Measurements from ENCODE around the gene OR1F1.
A peak's percentile ranks its signal among the peaks of the same experiment; 100 is the strongest.

The OR1F1 gene

DNA sequence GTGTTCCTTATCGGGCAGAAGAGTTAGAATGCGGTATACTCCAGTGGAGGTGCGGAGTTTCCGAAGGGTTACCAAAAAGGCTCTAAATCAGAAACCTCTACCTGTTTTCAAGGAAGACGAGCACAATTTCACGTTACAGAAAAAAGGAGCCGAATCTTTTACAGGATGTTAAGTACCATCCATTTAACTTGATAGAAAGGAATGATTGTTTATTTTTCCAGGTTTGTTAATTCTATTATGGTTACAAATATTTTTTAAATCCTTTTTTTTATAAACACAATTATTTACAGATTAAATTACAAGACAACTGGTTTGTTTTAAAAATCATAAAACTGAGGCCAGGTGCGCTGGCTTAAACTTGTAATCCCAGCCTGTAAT lies 35.0 kb upstream of the OR1F1 start:
- H3K36me3 ChIP-seq (ENCODE audit: control insufficient read depth, insufficient read depth, low read length) = no peaks in the 10 kb centered on the region
- H3K4me3 ChIP-seq (ENCODE audit: low read depth, low read length) = peak overlapping the region; percentile 41
- H3K27me3 ChIP-seq (ENCODE audit: control insufficient read depth, insufficient read depth, low read length) = no peaks in the 10 kb centered on the region
- no peak for TF ChIP-seq CTCF (IDR thresholded peaks at IDR 0.05)
- H3K4me1 ChIP-seq = no peaks in the 10 kb centered on the region
- no peaks in the 10 kb centered on the region for H3K79me2 ChIP-seq
- no peak overlapping the region for H3K27ac ChIP-seq
- H2AFZ ChIP-seq = peak overlapping the region; percentile 50
- H3K4me2 ChIP-seq (ENCODE audit: low read length) = peak overlapping the region; percentile 76
- H3K9me3 ChIP-seq (ENCODE audit: control insufficient read depth, low read length) = no peaks in the 10 kb centered on the region
- H3K9ac ChIP-seq = no peak overlapping the region

DNA sequence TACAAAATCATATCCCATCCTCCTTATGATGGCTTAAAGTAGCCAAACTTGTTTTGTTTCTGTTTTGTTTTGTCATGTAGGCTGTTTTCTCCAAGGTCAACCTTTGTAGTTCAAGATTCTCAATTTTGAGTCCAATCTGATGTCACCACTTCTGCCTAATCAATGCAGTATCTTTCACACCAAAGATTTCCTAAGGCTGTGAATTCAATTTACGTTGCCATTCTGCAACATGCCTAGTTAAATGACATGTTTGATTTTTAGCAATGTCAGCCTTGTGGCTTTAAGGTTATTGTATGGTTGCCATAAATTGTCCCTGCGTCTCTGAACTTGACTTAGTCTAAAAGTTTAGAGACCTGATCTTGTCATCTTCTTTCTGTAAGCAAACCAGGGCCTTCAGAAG lies 32.8 kb upstream of the OR1F1 start:
- TF ChIP-seq CTCF (IDR thresholded peaks at IDR 0.05) = no peak
- Histone ChIP-seq H3K9me3 (ENCODE audit: control insufficient read depth, low read length) (no peaks in the 10 kb centered on the region), H3K9ac (no peak overlapping the region), H3K36me3 (ENCODE audit: control insufficient read depth, insufficient read depth, low read length) (no peaks in the 10 kb centered on the region), H3K4me3 (ENCODE audit: low read depth, low read length) (no peak overlapping the region), H3K4me1 (no peaks in the 10 kb centered on the region), H3K27ac (no peak overlapping the region), H3K27me3 (ENCODE audit: control insufficient read depth, insufficient read depth, low read length) (no peaks in the 10 kb centered on the region), H3K4me2 (ENCODE audit: low read length) (no peak overlapping the region), H2AFZ (no peak overlapping the region), H3K79me2 (no peaks in the 10 kb centered on the region)

DNA sequence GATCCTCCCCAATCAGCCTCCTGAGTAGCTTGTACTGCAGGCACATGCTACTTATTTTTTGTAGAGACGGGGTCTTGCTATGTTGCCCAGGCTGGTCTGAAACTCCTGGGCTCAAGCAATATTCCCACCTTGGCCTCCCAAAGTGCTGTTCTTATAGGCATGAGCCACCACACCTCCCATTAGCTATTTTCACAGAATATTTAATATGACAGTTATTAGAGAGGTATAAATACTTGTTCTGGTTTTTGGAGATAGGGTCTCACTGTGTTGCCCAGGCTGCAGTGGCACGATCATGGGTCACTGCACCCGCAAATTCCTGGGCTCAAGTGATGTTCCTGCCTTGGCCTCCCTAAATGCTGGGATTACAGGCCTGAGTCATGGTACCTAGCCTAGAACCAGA lies 32.0 kb upstream of the OR1F1 start:
- Histone ChIP-seq H3K27ac (no peak overlapping the region), H3K79me2 (no peaks in the 10 kb centered on the region), H2AFZ (no peak overlapping the region), H3K27me3 (ENCODE audit: control insufficient read depth, insufficient read depth, low read length) (no peaks in the 10 kb centered on the region), H3K4me1 (no peaks in the 10 kb centered on the region), H3K36me3 (ENCODE audit: control insufficient read depth, insufficient read depth, low read length) (no peaks in the 10 kb centered on the region), H3K4me3 (ENCODE audit: low read depth, low read length) (no peak overlapping the region), H3K4me2 (ENCODE audit: low read length) (no peak overlapping the region), H3K9me3 (ENCODE audit: control insufficient read depth, low read length) (no peaks in the 10 kb centered on the region), H3K9ac (no peak overlapping the region)
- no peak for TF ChIP-seq CTCF (IDR thresholded peaks at IDR 0.05)

GRCh38 chr16:3157229-3158025 lies 30.6 kb upstream of the OR1F1 start:
- Histone ChIP-seq H3K27me3 (ENCODE audit: control insufficient read depth, insufficient read depth, low read length) (no peaks in the 10 kb centered on the region), H3K9ac (no peak overlapping the region), H3K4me1 (no peaks in the 10 kb centered on the region), H3K27ac (peak overlapping the region; percentile 71), H3K4me2 (ENCODE audit: low read length) (peak overlapping the region; percentile 86), H3K79me2 (no peaks in the 10 kb centered on the region), H2AFZ (peak overlapping the region; percentile 91), H3K9me3 (ENCODE audit: control insufficient read depth, low read length) (no peaks in the 10 kb centered on the region), H3K36me3 (ENCODE audit: control insufficient read depth, insufficient read depth, low read length) (no peaks in the 10 kb centered on the region), H3K4me3 (ENCODE audit: low read depth, low read length) (peak overlapping the region; percentile 90)
- TF ChIP-seq CTCF (IDR thresholded peaks at IDR 0.05) = no peak

- Histone ChIP-seq H3K27me3 (ENCODE audit: control insufficient read depth, insufficient read depth, low read length) (no peaks in the 10 kb centered on the region), H3K9me3 (ENCODE audit: control insufficient read depth, low read length) (no peaks in the 10 kb centered on the region), H3K4me3 (ENCODE audit: low read depth, low read length) (peak overlapping the region; percentile 90), H3K79me2 (no peaks in the 10 kb centered on the region), H3K4me2 (ENCODE audit: low read length) (peak overlapping the region; percentile 86), H2AFZ (peak overlapping the region; percentile 91), H3K9ac (peak overlapping the region; percentile 29), H3K27ac (peak overlapping the region; percentile 71), H3K36me3 (ENCODE audit: control insufficient read depth, insufficient read depth, low read length) (no peaks in the 10 kb centered on the region), H3K4me1 (no peaks in the 10 kb centered on the region)
- no peak for TF ChIP-seq CTCF (IDR thresholded peaks at IDR 0.05)
Observed at GRCh38 chr16:3158026-3158509, 29.9 kb upstream of the OR1F1 start.

Data from parathyroid adenoma (tissue), 2 donors.